ENCODE data around the gene PRR35. TPM values are rescaled to one million over a fixed set of nuclear protein-coding genes. Genes with fewer than 3 reads are reported as not detected.

Gene PRR35
- total and polyA plus RNA-seq, 7 donors = not detected

DNA sequence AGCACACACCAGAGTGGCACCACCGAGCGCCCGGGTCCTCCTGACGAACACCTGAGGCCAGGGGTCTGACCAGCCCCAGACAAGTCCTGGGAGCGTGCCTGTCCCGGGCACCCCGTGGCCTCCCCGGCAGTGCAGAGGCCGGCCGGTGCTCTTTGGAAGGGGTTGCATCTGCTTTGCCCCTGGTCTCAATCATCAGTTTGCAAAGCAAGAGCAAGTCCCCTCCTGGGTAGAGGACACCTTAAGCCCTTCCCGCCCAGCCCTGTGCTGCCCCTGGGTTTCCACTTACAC lies 44.3 kb upstream of the PRR35 start:
- H3K36me3 ChIP-seq = peaks cover 8 to 50% (median 19%) of the 10 kb centered on the region in 4 donors
- H3K9me3 ChIP-seq = no peaks in the 10 kb centered on the region
- H3K4me1 ChIP-seq = no peaks in the 10 kb centered on the region
- H3K27ac ChIP-seq = no peak overlapping the region
- no peak for TF ChIP-seq POLR2AphosphoS5 (IDR thresholded peaks at IDR 0.05)
- no peak for TF ChIP-seq POLR2A (IDR thresholded peaks at IDR 0.05)
- TF ChIP-seq EP300 (IDR thresholded peaks at IDR 0.05) = no peak
- no peak for TF ChIP-seq CTCF (IDR thresholded peaks at IDR 0.05)
- no peaks in the 10 kb centered on the region for H3K27me3 ChIP-seq
- no peak for DNase-seq
- H3K4me3 ChIP-seq = no peak overlapping the region
- intact Hi-C loops (cut with DNase I) = no loop called here
- 95 to 97% methylated on average over 11 of the region's 11 CpGs for WGBS, 2 donors

GRCh38 chr16:516301-516700 lies 43.9 kb upstream of the PRR35 start:
- H3K4me1 ChIP-seq = no peaks in the 10 kb centered on the region
- 96% methylated on average over 8 of the region's 8 CpGs for WGBS, 2 donors
- peaks cover 8 to 53% (median 21%) of the 10 kb centered on the region in 4 donors for H3K36me3 ChIP-seq
- H3K27ac ChIP-seq = no peak overlapping the region
- no peak for DNase-seq
- no peaks in the 10 kb centered on the region for H3K9me3 ChIP-seq
- TF ChIP-seq CTCF (IDR thresholded peaks at IDR 0.05) (no peak), EP300 (IDR thresholded peaks at IDR 0.05) (no peak), POLR2AphosphoS5 (IDR thresholded peaks at IDR 0.05) (no peak), POLR2A (IDR thresholded peaks at IDR 0.05) (no peak)
- H3K27me3 ChIP-seq = no peaks in the 10 kb centered on the region
- no peak overlapping the region for H3K4me3 ChIP-seq
- intact Hi-C loops (cut with DNase I) = no loop called here

DNA sequence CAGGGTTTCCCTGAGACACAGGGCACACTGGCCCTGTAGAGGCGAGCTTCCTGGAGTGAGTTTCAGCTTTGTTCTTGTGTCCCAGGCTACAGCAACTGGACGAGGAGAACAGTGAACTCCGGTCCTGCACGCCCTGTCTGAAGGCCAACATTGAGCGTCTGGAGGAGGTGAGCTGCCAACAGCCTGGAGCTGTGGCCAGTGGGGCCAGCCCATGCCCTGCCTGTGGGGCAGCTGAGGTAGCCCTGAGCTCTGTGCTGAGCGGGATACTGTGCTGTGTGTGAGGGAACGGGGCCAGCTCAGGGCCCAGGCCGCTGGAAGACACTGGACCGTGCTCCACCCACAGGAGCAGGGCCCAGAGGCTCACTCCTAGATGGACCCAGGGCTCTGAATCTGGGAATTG lies 41.3 kb upstream of the PRR35 start:
- Histone ChIP-seq H3K36me3 (peaks cover 8 to 53% (median 21%) of the 10 kb centered on the region in 4 donors), H3K4me3 (no peak overlapping the region), H3K27ac (no peak overlapping the region), H3K27me3 (no peaks in the 10 kb centered on the region), H3K9me3 (no peaks in the 10 kb centered on the region), H3K4me1 (peaks cover 0 to under 1% (median 0%) of the 10 kb centered on the region in 4 donors)
- 87 to 93% methylated on average over 9 of the region's 9 CpGs for WGBS, 2 donors
- no peak for DNase-seq
- TF ChIP-seq CTCF (IDR thresholded peaks at IDR 0.05) = no peak
- intact Hi-C loops (cut with DNase I) = no loop called here

DNA sequence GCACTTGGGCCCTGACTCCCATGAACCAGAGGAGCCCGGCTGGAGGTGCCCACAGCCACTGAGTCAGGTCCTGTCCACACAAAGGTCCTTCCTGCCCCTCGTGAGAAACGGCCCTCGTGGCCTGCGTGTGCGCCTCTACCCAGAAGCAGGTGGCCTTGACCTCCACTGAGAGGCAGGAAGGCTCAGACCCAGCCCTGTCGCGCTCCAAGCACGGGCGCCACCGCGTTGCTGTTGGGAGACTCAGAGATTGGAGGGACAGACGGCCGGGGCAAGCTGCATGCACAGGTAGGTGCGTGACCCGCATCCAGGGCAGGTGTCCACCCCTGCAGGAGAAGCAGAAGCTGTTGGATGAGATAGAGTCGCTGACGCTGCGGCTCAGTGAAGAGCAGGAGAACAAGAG lies 40.8 kb upstream of the PRR35 start:
- Histone ChIP-seq H3K36me3 (peaks cover 8 to 53% (median 21%) of the 10 kb centered on the region in 4 donors), H3K9me3 (no peaks in the 10 kb centered on the region), H3K4me3 (no peak overlapping the region), H3K4me1 (peaks cover 0 to 5% (median 0%) of the 10 kb centered on the region in 4 donors), H3K27ac (no peak overlapping the region), H3K27me3 (no peaks in the 10 kb centered on the region)
- intact Hi-C loops (cut with DNase I) = no loop called here
- DNase-seq = no peak
- TF ChIP-seq POLR2AphosphoS5 (IDR thresholded peaks at IDR 0.05) (no peak), EP300 (IDR thresholded peaks at IDR 0.05) (no peak), POLR2A (IDR thresholded peaks at IDR 0.05) (no peak), CTCF (IDR thresholded peaks at IDR 0.05) (no peak)
- 93 to 95% methylated on average over 19 of the region's 19 CpGs for WGBS, 2 donors

GRCh38 chr16:519841-520687 lies 40.1 kb upstream of the PRR35 start:
- H3K27ac ChIP-seq = no peak overlapping the region
- intact Hi-C loops (cut with DNase I) = no loop called here
- WGBS, 2 donors = 92 to 93% methylated on average over 35 of the region's 35 CpGs
- no peak overlapping the region for H3K4me3 ChIP-seq
- TF ChIP-seq POLR2A (IDR thresholded peaks at IDR 0.05) (no peak), EP300 (IDR thresholded peaks at IDR 0.05) (no peak)
- H3K36me3 ChIP-seq = peaks cover 8 to 48% (median 21%) of the 10 kb centered on the region in 4 donors
- H3K4me1 ChIP-seq = peaks cover 0 to 12% (median under 1%) of the 10 kb centered on the region in 4 donors
- H3K27me3 ChIP-seq = no peaks in the 10 kb centered on the region
- DNase-seq = no peak
- no peaks in the 10 kb centered on the region for H3K9me3 ChIP-seq

Data from sigmoid colon (tissue), 7 donors.